ENCODE data around the gene VIPR2.

The VIPR2 gene

GRCh38 chr7:159063046-159063840 lies 81.4 kb downstream of the VIPR2 start:
- DNase-seq, result no peak

DNA sequence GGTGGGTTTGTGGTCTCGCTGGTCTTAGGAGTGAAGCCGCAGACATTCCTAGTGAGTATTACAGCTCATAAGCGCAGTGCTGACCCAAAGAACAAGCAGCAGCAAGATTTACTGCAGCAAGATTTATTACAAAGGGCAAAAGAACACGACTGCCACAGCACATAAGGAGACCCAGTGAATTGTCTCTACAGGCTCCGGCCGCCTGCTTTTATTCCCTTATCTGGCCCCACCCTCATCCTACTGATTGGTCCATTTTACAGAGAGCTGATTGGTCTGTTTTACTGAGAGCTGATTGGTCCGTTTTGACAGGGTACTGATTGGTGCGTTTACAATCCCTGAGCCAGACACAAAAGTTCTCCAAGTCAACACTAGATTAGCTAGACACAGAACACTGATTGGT lies 82.1 kb downstream of the VIPR2 start:
- no peak for DNase-seq

GRCh38 chr7:159061674-159062212 lies 82.9 kb downstream of the VIPR2 start:
- no peak for DNase-seq

DNA sequence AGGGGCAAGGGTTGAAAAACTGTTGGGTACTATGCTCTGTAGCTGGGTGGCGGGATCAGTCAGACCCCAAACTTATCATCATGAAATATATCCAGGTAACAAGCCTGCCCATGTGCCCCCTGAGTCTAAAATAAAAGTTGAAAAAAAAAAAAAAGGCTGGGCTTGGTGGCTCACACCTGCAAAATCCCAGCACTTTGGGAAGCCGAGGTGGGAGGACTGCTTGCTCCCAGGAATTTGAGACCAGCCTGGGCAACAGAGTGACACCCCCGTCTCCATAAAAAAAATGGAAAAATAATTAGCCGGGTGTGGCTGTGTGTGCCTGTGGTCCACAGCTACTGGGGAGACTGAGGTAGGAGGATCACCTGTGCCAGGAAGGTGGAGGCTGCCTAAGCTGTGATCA lies 83.5 kb downstream of the VIPR2 start:
- no peak for DNase-seq

DNA sequence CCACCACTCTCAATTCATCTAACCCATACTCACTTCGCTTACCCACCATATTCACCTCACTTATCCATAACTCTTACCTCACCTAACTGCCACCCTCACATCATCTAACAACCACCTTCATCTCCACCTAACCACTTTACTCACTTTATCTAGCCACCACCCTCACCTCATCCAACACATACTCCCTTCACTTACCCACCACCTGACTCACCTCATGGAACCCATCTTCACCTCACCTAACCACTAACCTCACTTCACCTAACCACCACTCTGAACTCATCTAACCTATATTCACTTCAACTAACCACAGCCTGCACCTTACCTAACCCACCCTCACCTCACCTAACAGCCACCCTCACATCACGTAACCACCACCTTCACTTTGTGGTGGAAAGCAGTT lies 84.2 kb downstream of the VIPR2 start:
- no peak for DNase-seq

DNA sequence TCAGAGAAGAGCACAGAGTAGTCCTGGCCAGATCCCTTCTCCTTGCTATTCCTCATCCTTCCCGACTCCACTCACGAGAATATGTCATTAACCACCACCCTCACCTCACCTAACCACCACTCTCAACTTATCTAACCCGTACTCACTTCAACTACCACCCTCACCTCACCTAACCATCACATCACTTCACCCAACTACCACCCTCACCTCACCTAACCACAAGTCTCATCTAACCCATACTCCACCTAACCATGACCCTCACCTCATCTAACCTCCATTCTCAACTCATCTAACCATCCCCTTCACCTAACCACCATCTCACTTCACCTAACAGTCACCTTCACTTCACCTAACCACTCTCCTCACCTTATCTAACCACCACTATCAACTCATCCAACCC lies 85.0 kb downstream of the VIPR2 start:
- DNase-seq, result no peak

DNA sequence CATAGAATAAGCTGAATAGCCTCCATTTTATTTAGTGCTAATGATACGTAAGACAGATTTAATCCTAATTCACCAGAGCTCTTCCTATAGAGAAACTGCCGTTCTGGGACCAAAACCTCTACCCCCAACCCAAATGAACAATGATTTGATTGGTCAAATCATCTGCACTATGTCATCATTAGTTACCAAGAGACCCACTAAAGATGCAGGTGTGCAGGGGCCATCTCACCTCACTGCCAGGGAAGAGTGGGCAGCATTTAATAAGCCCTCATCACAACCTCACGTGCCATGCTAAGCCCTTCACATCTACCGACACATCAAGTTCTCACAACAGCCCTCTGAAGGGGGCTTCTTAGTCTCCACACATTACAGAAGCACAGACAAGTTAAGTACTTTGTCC lies 87.0 kb downstream of the VIPR2 start:
- no peak for DNase-seq

DNA sequence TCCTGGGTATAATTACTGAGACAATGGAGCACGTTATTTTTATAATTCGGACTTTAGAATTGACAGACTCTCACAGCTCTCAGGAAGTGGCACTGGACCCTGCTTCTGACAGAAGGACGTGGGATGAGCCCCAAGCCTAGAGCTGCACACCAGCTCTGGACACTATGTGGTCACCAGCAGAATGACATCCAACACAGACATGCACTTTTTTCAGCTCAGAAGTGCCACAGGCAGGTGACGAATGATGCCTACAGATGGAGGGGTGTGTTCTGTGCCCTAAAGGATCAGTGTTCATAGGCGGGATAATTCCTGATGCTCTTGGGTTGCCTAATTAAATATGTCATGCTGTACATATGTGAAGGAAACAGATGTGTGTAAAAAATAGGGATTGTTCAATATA lies 87.9 kb downstream of the VIPR2 start:
- no peak for DNase-seq

- DNase-seq, result no peak
These were observed 92.8 kb downstream of the VIPR2 start for GRCh38 chr7:159051916-159052315.

DNA sequence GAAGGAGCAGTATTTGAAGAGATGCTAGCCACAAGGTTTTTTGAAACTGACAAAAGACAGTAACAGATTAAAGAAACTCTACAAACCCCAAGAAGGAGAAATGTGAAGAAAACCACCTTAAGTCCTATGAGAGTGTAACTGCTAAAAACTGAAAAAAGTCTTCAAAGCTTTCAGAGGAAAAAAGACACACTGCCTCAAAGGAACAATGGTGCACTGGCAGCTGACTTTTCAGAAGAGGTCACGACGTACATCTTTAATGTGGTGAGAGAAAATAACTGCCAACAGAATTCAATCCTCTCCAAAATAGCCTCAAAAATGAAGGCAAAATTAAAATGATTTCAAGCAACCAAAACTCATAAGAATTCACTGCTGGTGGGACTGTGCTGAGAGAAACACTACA lies 94.0 kb downstream of the VIPR2 start:
- DNase-seq, result no peak

- no peak for DNase-seq
These were observed 95.2 kb downstream of the VIPR2 start for GRCh38 chr7:159049266-159050025.

DNA sequence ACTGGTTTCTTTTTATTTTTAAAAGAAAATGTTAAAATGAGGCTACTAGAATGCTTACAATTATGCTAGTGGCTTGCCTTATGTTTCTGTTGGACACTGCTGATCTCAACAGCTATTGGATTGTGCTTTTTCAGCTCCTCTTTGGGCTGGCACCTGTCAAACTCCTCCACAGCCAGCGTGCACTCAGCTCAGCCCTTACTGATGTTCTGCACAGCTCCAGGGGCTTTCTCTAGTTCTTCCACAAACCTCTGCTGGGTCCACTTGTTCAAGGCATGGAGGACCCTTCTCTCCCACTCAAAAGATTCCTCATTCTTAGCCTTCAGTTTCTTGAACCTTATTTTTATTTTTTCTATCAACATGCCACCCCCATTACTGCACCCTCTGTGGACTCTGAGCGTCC lies 96.0 kb downstream of the VIPR2 start:
- DNase-seq, result no peak

- DNase-seq, result no peak
These were observed 97.1 kb downstream of the VIPR2 start for GRCh38 chr7:159047536-159047935.

DNA sequence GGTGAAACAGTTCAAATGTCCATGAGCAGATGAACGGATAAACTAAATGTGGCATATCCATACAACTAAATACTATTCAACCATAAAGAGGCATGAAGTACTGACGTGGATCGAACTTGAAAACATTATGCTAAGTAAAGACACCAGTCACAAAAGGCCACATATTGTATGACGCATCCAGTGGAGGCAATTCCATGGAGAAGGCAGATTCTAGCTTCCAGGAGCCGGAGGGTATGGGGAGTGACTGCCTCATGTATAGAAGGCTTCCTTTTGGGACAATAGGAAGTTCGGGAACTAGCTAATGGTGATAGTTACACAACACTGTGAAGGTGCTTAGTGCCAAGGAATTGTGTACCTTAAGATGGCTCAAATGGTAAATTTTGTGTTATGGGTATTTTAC lies 98.4 kb downstream of the VIPR2 start:
- no peak for DNase-seq

DNA sequence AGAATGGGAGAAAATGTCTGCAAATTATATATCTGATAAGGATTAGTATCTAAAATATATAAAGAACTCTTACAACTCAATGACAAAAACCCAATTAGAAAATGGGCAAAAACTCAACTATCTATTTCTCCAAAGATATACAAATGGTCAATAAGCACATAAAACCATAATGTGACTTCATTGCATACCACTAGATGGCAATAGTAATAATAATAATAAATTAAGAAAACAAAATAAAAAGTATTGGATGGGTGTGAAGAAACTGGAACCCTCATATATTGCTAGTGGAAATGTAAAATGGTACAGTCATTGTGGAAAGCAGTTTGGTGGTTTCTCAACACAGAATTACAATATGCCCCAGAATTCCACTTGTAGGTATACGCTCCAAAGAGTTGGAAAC lies 98.8 kb downstream of the VIPR2 start:
- no peak for DNase-seq

DNA sequence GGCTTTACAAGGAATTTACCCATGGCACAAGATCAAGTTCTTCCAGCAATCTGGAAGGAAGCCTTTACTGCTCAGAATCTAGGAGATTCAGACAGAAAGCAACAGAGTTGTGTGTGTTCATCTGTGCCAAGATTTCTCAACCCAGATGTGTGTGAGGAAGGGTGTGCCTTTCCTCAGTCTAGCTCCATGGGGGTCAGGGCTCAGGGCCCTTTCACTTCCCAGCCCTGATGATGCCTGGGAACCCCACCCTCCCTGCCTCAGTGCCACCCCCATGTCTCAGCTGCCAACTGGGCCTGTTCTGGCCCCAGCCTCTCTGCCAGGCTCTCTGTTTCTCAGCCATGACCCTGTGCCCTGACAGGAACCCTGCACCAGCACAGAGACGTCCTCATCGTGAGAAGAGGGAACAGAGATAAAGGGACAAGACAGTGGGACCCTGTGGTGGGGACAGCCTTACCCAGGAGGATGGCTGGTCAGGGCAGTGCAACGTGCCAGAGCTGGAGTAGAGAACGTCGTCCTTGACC lies 102.0 kb downstream of the VIPR2 start:
- DNase-seq, result no peak

- DNase-seq, result no peak
These were observed 102.6 kb downstream of the VIPR2 start for GRCh38 chr7:159042103-159042502.

DNA sequence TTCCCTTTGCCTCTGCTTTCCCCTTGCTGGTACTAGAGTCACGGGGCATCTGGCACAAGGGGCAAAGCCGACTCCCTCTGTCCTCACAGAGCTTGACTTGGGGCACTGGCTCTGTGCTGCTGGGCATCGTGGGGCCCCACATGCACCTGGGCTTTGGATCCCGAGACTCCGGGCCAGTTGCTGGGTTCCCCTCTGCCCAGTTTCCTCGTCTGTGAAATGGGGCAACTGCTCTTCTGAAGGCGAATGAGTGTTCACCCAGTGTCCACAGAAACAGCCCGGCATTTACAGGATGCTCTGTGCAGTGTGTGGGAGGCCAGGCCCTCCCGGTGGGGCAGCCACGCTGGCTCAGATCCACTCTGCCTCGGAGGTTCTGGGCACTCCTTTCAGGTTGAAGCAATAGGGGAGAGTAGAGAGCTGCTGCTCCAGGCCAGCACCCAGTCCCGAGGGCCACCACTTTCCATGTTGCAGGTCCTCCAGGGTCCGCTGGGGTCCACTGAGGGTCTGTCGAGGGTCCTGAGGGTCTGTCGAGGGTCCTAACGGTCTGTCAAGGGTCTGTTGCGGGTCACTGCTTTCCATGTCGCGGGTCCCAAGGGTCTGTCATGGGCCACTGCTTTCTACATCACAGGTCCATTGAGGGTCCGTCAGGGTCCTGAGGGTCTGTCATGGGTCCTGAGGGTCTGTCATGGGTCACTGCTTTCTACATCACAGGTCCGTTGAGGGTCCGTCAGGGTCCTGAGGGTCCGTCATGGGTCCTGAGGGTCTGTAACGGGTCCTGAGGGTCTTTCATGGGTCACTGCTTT lies 103.6 kb downstream of the VIPR2 start:
- DNase-seq, result no peak

- no peak for DNase-seq
These were observed 104.5 kb downstream of the VIPR2 start for GRCh38 chr7:159040146-159040545.

- no peak for DNase-seq
These were observed 105.0 kb downstream of the VIPR2 start for GRCh38 chr7:159039716-159040115.

GRCh38 chr7:159038066-159038465 lies 106.6 kb downstream of the VIPR2 start:
- no peak for DNase-seq

GRCh38 chr7:159036916-159037605 lies 107.6 kb downstream of the VIPR2 start:
- no peak for DNase-seq

Data from NCI-H1092 treated with DMSO at 0.1 percent for 48 hours (cell line).